ENCODE data around the gene TGFBR2.

DNA sequence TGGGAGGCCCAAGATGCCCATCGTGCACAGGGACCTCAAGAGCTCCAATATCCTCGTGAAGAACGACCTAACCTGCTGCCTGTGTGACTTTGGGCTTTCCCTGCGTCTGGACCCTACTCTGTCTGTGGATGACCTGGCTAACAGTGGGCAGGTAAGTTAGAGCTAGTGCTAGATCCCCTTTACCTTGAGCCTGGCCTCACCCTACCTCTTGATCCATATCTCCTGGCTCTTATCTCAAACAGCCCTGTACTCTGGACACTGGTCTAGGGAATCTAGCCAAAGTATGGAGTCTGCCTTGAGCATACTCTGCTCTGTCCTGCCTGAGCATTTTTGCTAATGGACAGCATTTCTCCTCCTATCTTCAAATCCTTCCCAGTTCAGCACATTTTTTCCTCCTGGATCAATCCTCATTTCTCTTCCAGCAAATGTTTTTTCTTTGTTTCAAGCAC, 65.9 kb downstream of the TGFBR2 start:
- TF ChIP-seq, protein P1, sequence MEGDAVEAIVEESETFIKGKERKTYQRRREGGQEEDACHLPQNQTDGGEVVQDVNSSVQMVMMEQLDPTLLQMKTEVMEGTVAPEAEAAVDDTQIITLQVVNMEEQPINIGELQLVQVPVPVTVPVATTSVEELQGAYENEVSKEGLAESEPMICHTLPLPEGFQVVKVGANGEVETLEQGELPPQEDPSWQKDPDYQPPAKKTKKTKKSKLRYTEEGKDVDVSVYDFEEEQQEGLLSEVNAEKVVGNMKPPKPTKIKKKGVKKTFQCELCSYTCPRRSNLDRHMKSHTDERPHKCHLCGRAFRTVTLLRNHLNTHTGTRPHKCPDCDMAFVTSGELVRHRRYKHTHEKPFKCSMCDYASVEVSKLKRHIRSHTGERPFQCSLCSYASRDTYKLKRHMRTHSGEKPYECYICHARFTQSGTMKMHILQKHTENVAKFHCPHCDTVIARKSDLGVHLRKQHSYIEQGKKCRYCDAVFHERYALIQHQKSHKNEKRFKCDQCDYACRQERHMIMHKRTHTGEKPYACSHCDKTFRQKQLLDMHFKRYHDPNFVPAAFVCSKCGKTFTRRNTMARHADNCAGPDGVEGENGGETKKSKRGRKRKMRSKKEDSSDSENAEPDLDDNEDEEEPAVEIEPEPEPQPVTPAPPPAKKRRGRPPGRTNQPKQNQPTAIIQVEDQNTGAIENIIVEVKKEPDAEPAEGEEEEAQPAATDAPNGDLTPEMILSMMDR (optimal IDR thresholded peaks at IDR 0.05 in 1 of 3, IDR thresholded peaks at IDR 0.05 in 1 of 3, conservative IDR thresholded peaks at IDR 0.05 in 1 of 3; ENCODE audit: extremely low read depth in 1 of 3, insufficient read depth in 2 of 3, low read length in 3 of 3): no peak
- no peak for TF ChIP-seq EZH2 (IDR thresholded peaks at IDR 0.05; ENCODE audit: low read length)

All from keratinocyte (primary cell).